SW480 (cell line): ENCODE measurements around the gene CIP2A.
"Not testable (repeated sequence)": the region's sequence is repeated elsewhere in the genome, so short reads cannot be mapped to it uniquely, and the experiment has no call there.

Experiments
- DNase-seq: peaks from one replicate; pipeline ENCODE4 v3.0.0-alpha.2; 2016; ENCODE audit warnings: low spot score

CIP2A gene

GRCh38 chr3:108589081-108589997 lies at the start of gene CIP2A, which contains the start of gene DZIP3:
CIP2A (minus strand) TSS chr3:108589438; CDS start chr3:108589375, 63 bp downstream.
DZIP3 (plus strand) TSS chr3:108589722; CDS start chr3:108605407, 15,685 bp downstream.
- DNase-seq = peak; percentile 89

DNA sequence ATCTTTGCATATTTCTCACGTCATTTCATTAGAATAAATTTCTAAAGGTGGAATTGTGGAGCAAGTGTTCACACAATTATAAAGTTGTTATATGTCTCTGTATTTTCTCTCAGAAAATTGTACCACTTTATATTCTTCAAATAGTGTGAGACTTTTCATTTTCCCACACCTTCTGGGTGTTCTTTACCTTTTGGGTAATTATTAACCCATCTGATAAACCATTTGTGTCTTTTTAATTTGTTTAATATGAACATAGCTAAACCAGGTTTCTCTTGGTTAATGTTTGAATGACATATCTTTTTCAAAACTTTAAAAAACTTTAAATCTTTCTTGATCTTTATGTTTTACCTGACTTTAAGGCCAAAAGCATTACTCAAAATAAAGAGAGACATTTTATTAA lies 40.7 kb upstream of the CIP2A start:
- DNase-seq = no peak

GRCh38 chr3:108623504-108623903 lies 34.3 kb upstream of the CIP2A start:
- DNase-seq = no peak

DNA sequence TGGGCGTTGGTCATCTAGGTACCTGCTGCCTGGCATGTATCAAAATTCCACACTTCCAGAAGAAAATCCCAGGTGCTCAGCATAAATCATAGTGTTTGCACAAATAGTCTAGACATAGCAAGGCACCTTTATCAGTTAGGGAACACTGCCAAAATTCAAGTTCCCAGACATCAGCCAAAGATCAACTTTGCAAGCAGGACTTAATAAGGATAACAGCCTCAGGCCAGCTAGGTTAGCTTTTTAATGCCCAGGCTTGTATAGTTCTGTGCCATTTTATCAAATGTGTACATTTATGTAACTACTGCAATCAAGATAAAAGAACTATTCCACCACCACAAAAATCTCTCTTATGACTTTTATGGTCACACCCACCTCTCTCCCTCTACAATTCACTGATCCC lies 31.0 kb upstream of the CIP2A start:
- DNase-seq = no peak

DNA sequence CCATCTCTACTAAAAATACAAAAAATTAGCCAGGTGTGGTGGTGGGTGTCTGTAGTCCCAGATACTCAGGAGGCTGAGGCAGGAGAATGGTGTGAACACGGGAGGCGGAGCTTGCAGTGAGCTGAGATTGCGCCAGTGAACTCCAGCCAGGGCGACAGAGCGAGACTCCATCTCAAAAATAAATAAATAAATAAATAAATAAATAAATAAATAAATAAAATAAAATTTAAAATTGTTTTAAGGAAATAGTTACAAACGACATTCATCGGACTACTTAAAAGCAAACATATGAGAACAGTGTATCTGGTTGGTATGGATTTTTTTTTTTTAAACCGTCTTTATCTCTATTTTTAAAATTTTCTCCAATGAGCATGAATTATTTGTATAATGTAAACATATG lies 26.9 kb upstream of the CIP2A start:
- DNase-seq = not testable (repeated sequence)

- no peak for DNase-seq
Observed at GRCh38 chr3:108610651-108611050, 21.4 kb upstream of the CIP2A start.

DNA sequence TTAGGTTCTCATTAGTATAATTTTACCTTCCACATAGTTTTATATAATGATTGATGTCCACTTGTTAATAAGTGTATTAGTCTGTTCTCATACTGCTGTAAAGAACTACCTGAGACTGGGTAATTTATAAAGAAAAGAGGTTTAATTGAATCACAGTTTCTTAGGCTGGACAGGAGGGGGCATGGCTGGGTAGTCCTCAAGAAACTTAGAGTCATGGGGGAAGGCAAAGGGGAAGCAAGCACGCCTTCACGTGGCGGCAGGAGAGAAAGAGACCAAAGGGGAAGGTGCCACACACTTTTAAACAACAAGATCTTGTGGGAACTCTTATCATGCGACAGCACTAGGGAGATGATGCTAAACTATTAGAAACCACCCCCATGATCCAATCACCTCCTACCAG lies 19.5 kb upstream of the CIP2A start:
- DNase-seq = no peak

GRCh38 chr3:108605491-108605890 lies 16.3 kb upstream of the CIP2A start:
- no peak for DNase-seq

GRCh38 chr3:108605028-108605427 lies 15.8 kb upstream of the CIP2A start:
- no peak for DNase-seq

DNA sequence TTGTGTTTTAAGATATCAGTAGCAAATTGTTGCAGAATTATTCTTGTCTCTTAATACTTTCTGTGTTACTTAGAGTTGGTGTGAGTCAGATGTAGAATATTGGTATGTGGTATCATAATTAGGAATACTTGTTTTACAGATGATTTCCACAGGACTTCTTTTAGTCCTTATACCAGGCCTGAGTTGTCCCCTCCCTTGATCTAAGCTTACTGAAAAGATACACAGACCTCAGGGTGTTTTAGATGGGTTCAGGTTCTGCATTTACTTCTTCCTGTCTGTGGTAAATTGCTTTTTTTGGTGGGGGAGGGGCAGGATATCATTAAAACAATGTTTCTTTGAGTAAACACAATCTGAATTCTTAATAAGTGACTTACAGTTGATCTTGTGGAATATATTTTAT lies 14.5 kb upstream of the CIP2A start:
- no peak for DNase-seq

GRCh38 chr3:108602935-108603294 lies 13.7 kb upstream of the CIP2A start:
- no peak for DNase-seq

DNA sequence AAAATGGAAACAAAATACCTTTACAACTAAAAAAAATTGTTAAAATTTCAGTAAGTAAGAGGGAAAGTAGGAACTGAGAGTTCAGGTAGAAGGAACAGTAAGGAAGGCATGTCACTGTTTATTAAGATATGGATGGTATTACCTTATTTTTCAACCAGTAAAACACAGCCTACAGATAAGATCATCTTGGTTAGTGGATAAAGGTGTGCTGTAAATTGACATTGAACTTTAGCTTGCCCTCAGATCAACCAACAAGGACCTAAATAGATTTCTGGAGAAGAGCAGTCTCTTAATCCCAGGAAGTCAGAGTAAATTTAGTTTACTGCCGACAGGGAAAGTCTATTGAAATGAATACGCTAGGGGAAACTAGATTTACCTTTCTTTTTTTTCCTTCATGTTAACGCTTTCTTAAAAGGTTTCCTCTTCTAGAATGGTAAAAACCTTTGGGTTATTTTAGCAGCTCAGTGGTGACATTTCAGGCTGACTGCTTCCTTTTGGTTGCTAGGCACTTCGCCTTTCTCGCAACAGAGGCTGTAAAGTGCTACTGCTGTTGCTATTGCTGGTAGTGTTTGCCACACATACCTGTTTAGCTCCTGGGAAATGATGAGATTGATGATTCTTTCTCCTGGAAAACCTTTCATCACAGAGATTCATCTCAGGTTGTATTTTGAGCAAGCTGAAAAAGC lies 13.2 kb upstream of the CIP2A start:
- no peak for DNase-seq

DNA sequence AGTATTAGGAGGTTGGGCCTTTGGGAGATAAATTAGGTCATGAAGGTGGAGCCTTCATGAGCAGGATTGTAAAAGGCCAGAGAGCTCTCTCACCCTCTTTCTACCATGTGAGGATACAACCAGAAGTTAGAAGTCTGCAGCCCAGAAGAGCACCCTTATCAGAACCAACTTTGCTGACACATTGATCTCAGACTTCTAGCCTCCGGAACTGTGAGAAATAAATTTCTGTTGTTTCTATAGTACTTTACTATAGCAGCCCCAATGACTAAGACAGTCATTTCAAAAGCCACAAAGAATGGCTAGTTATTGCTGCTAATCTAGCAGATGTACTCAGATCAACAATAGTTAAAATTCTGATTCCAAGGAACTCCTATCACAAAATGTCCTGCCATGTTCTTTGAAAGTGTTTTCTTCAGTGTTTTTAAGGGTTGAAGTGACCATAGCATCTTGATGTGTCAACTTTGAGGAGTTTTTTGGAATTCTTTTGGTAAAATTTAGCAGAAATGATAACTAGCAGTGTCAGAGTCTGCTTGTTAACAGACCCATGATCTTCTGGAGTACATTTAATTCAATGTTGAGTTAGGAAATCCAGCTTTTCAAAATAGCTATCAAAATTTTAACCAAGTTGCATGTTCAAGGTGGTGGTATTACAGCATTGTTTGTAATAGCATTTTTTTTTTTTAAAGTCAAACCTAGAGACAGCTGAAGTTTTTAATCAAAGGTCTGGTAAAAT lies 10.6 kb upstream of the CIP2A start:
- DNase-seq = no peak

DNA sequence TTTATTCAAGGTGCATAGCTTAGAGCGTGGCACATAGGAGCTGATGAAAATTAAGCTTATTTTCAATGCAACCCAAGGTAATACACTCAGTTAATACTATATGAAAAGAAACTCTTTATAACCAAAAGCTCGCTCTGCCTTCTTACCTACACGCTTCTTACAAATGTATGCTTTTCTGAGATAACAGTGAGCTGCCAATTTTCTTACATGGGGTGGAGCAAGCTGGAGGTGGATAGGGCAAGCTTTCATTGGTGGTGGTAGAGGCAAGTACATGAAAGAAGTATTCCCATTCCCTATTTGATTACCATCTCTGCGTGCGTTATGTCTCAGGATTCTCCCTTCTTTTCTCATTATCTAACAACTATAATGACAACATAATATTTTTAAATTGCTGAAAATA lies 9.1 kb upstream of the CIP2A start:
- DNase-seq = no peak

DNA sequence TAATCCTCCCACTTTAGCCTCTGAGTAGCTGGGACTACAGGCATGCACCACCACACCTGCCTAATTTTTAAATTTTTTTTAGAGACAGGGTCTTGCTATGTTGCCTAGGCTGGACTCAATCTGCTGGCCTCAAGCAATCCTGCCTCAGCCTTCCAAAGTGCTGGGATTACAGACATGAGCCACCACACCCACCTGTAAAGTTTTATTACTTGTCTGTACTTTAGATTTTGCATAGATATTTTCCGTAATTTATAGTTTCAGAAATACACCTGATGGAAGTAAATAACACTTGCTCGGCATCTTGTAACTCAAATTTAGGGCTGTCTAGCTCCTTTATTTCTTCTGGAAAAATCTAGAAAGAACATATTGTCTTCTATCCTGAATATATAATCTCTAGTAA lies 6.1 kb upstream of the CIP2A start:
- no peak for DNase-seq

GRCh38 chr3:108590460-108590859 lies 1.2 kb upstream of the CIP2A start:
- peak; percentile 28 for DNase-seq

DNA sequence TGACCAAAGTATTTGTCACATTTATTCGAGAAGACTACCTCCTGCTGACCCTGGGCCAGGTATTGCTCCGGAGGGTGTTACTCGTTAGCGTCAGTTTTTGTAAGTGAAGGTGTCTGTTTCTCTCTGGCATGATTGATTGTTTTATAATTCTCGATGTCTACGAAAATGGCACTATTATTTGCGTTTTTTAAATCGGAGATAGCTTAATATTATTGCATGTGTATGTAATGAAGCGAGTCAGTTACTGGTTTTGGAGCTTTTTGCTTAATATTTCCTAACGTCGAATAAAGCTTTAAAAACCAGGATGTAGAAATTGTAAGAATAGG lies 723 bp upstream of the CIP2A start:
- DNase-seq = no peak

GRCh38 chr3:108588601-108589000 lies 637 bp downstream of the CIP2A start:
- peak; percentile 6 for DNase-seq

DNA sequence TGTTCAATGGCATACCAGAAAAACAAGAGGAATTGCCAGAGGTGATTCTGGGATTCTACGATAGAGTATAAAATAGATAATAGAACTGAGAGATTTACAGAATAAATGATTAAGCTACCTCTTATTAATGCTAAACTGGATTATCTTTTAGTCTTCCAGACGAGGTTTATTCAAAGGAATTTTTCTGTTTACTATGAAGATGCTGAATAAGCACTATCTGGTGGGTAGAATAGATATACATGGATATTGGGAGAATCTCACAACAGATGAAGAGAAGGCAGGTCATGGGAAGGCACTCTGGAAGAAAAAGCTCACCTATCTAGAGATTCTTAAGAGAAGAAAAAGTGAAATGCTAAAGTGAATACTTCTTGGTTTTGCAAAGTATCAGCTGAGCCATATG lies 11.2 kb downstream of the CIP2A start:
- DNase-seq = no peak

DNA sequence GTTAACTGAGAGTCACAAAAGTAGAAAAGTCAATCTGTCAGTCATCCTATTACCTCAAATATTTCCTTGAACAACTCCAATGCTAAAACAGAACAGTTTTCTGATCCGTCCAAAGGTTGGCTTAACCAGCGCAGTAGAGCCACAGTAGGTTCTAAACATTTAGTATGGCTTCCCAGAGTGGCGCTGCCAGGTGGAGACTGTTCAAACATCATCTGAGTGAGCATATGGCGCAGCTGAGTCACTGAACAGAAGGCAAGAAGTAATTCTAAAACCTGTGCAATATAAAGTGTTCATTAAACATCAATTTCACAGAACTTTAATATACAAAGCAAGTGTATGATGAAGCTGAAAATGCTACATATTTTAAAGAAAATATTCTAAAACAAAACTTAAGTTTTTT lies 19.9 kb downstream of the CIP2A start:
- no peak for DNase-seq

- DNase-seq = no peak
Observed at GRCh38 chr3:108566599-108566998, 22.6 kb downstream of the CIP2A start.

DNA sequence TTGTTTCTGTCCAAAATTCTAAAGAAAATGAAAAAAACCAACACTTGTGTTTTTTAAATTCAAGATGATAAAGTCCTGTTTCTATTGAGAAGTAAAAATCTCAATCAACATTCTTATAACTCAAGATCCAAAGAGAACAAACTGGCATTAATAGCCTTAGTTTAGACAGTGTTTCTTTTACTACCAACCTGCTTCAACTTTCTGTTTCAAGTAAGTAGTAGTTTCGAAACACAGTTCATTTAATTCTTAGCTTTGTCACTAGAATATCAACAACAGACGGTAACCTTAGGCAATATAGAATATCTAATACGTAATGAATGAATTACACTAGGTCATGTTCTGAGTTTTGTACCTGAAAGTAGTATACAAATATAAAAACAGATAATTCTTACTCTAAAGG lies 23.7 kb downstream of the CIP2A start:
- DNase-seq = no peak

GRCh38 chr3:108564564-108564963 lies 24.7 kb downstream of the CIP2A start:
- DNase-seq = no peak
